C4-2B (cell line): ENCODE measurements around the gene WNK1.
"Not testable (repeated sequence)": the region's sequence is repeated elsewhere in the genome, so short reads cannot be mapped to it uniquely, and the experiment has no call there.

Experiments used
- H3K27ac ChIP-seq: fragments of 450-650 bp; 2 replicates; pipeline ENCODE4 v1.5.1; 2017
- ZFX ChIP-seq: fragments of 450-650 bp; IDR thresholded peaks from 2 replicates; pipeline ENCODE4 v1.6.1; 2017
- TF ChIP-seq, protein P1 (sequence below): fragments of 450-650 bp; conservative IDR thresholded peaks from 2 replicates; pipeline ENCODE4 v1.5.1; 2017; ENCODE audit warnings: mild to moderate bottlenecking

WNK1 gene

DNA sequence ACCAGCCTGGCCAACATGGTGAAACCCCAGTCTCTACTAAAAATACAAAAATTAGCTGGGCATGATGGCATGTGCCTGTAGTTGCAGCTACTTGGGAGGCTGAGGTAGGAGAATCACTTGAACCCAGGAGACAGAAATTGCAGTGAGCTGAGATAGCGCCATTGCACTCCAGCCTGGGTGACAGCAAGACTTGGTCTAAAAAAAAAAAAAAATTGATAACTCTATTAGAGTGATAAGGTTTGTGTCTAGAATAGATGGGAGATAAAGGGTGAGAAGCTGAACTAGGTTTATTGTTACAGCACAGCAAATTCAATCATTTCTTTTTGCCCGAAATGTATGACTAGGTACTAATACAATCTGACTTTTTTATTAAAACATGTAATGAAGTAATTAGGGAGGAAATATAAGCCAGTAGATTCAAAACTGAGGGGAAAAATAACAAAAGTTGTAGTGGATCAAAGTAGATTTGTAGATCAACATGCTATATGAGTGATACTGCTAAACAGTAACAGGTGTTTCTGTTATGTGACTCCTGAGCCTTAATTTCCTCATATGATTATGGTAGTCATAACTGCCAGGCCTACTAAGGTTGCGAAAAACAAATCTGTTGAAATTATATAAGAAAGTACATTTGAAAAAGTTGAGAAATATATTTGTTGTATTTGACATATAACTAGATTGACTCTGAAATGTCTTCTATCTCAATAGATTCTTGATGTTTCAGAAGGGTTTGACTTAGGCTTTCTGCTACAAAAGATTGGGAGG, 83.6 kb downstream of the WNK1 start:
- no peak overlapping the region for H3K27ac ChIP-seq
- TF ChIP-seq, protein P1, sequence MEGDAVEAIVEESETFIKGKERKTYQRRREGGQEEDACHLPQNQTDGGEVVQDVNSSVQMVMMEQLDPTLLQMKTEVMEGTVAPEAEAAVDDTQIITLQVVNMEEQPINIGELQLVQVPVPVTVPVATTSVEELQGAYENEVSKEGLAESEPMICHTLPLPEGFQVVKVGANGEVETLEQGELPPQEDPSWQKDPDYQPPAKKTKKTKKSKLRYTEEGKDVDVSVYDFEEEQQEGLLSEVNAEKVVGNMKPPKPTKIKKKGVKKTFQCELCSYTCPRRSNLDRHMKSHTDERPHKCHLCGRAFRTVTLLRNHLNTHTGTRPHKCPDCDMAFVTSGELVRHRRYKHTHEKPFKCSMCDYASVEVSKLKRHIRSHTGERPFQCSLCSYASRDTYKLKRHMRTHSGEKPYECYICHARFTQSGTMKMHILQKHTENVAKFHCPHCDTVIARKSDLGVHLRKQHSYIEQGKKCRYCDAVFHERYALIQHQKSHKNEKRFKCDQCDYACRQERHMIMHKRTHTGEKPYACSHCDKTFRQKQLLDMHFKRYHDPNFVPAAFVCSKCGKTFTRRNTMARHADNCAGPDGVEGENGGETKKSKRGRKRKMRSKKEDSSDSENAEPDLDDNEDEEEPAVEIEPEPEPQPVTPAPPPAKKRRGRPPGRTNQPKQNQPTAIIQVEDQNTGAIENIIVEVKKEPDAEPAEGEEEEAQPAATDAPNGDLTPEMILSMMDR: no peak
- no peak for TF ChIP-seq ZFX

DNA sequence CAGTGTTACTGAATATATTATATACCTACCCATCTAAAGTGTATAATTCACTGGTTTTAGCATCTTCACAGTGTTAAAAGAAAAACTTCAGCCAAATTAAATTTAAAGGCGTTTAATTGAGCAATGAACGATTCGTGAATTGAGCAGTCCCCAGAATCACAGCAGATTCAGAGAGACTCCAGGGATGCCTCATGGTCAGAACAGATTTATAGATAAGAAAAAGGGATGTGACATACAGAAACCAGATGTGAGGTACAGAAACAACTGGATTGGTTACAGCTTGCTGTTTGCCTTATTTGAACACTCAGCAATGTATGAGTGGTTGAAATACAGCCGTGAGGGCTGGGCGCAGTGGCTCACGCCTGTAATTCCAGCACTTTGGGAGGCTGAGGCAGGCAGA, 84.6 kb downstream of the WNK1 start:
- no peak for TF ChIP-seq ZFX
- TF ChIP-seq, protein P1: no peak
- no peak overlapping the region for H3K27ac ChIP-seq

DNA sequence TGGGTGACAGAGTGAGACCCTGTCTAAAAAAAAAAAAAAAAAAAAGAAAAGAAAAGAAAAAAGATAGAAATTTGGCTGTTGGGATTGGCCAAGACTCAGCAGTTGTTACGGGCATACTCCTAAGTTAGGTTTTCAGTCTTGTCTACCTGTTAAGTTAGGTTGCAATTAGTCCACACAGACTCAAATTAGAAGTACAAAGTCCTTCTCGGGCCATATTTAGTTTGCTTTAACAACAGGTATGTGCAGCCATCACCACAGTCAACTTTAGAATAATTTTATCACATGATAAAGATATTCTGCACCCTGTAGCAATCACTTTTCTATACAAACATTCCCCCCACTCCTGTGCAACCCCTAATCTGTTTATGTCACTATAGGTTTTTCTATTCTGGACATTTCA, 85.2 kb downstream of the WNK1 start:
- H3K27ac ChIP-seq: no peak overlapping the region
- TF ChIP-seq, protein P1: no peak
- no peak for TF ChIP-seq ZFX

GRCh38 chr12:843609-844008, 91.2 kb downstream of the WNK1 start:
- H3K27ac ChIP-seq: no peak overlapping the region
- TF ChIP-seq ZFX: no peak
- TF ChIP-seq, protein P1: no peak

GRCh38 chr12:846421-846820, 94.0 kb downstream of the WNK1 start:
- no peak overlapping the region for H3K27ac ChIP-seq
- no peak for TF ChIP-seq ZFX
- TF ChIP-seq, protein P1: no peak

GRCh38 chr12:848173-848865, 95.9 kb downstream of the WNK1 start:
- TF ChIP-seq ZFX: no peak
- TF ChIP-seq, protein P1: no peak
- H3K27ac ChIP-seq: no peak overlapping the region

DNA sequence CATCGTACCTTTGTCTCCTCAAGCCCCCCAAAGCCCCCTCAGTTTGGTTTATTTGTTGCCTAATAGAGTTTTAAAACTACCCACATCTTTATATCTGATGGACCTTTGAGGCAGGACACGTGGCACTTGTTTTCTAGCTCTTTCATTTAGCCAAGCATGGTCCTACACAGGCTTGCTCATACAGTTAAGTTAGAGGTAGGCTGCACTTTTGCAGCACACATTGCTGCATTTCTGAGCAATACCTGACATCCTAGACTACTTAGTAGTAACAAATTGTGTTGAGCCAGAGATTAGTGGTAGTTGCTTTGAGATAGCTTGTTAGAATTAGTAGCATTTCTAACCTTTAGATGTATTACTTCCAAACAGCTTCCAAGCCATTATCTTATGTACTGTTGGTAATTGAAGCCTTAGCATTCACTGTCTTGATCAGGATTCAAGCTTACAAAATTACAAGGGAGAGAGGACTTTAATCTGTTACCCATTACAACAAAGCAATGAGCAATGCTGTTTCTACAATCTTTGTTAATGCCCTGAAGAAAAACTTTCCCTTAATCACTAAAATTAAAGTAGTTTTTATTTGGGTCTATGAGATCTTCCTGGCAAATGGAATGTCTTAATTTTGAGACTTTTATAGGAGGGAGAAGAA, 96.6 kb downstream of the WNK1 start:
- no peak overlapping the region for H3K27ac ChIP-seq
- TF ChIP-seq, protein P1: no peak
- no peak for TF ChIP-seq ZFX

DNA sequence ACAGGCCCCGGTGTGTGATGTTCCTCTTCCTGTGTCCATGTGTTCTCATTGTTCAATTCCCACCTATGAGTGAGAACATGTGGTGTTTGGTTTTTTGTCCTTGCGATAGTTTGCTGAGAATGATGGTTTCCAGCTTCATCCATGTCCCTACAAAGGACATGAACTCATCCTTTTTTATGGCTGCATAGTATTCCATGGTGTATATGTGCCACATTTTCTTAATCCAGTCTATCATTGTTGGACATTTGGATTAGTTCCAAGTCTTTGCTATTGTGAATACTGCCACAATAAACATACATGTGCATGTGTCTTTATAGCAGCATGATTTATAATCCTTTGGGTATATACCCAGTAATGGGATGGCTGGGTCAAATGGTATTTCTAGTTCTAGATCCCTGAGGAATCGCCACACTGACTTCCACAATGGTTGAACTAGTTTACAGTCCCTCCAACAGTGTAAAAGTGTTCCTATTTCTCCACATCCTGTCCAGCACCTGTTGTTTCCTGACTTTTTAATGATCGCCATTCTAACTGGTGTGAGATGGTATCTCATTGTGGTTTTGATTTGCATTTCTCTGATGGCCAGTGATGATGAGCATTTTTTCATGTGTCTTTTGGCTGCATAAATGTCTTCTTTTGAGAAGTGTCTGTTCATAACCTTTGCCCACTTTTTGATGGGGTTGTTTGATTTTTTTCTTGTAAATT, 97.5 kb downstream of the WNK1 start:
- not testable (repeated sequence) for H3K27ac ChIP-seq
